Esophagus mucosa (tissue), 1 donor: ENCODE data around the gene KIRREL3. TPM values are rescaled to one million over a fixed set of nuclear protein-coding genes. Genes with fewer than 3 reads are reported as not detected.

Experiments used
- ATAC-seq: fragments of 200-7000 bp; cut with Tn5 transposase; one replicate; pipeline ENCODE4 v1.9.1; 2020
- total RNA-seq: library from RNA; stranded (reverse); gene quantifications from one replicate; pipeline ENCODE4 v1.2.4, GENCODE V29; 2023
- donor health status: DM: yes; HTN: yes; CAD: no.

KIRREL3 gene
- total RNA-seq, 1 donor from 2014 or later, result 0.36 TPM

DNA sequence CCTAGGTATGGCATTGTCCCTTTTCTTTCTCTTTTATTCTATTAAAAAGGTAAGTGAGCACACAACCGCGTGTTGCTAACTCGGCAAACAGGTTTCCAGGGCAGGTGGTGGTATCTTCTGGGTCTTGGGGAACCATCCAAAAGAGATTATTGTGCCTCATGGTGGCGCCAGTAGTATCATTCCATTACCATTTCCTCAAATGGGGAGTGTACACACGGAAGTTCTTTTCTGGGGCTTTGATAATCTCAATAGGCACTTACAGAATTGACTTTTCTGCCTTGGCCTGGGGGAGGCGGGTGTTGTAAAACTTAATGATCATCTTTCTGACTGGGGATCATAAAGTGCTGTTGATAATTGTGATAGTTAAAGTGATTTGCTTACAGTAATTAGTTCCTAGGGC, 234.1 kb downstream of the KIRREL3 start:
- ATAC-seq, result no peak

GRCh38 chr11:126765196-126765595, 235.4 kb downstream of the KIRREL3 start:
- no peak for ATAC-seq

GRCh38 chr11:126764231-126764630, 236.3 kb downstream of the KIRREL3 start:
- ATAC-seq, result no peak

DNA sequence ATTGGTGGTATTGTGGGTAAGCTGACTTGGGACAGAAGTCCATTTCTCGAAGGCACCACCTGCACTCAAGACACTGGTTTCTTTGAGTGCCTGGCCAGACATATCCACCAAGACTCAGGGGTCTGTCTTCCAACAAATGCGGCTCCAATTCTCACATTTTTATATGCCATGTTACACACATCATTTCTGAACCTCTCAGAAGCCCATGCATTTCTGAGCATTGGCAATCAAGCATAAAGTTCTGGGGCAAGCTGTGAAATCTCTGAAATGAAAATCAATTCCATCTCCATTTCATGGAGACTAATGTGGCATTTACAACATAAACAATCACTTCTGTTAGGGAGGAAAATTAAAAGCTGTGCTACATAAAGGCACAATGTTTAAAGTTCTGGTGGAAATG, 243.7 kb downstream of the KIRREL3 start:
- no peak for ATAC-seq

GRCh38 chr11:126756421-126756820, 244.1 kb downstream of the KIRREL3 start:
- ATAC-seq, result no peak

- ATAC-seq, result no peak
Observed at GRCh38 chr11:126755526-126755925, 245.0 kb downstream of the KIRREL3 start.

GRCh38 chr11:126754591-126755426, 245.8 kb downstream of the KIRREL3 start:
- ATAC-seq, result no peak

DNA sequence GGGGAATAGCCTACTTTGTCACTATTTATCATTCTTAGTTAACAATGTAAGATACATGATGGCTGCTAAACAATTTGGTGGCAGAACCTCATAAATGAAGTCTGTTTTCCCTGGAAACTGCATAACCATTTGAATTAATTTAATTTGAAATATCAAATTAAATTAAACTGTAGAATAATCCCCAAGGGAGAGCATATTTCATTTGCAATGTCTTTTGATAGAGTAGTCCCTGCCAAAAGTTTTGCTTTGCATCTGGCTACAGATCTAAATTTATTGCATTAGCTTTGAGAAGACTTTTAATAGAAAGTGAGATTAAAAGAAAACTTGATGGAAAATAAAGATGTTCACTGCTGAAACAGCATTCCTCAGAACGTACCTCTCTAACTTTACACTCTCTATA, 246.6 kb downstream of the KIRREL3 start:
- ATAC-seq, result no peak

DNA sequence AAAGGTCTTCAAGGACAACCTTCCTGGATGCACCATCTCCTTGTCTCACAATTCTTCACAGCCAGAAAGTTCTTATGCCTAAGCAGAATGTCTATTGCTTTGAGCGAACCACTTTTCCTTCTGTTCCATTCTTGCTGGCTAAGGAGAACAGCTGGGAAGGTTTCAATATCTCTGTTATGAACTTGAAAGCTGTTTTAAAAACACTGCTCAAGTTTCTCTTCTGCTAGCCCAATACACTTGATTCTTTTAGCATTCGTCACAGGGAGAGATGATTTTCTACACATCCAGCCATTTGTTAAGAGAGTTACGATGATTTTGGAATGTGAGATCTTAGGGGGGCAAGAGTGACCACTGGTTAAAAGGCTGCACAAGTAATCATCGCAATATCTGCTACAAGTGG, 249.3 kb downstream of the KIRREL3 start:
- ATAC-seq, result no peak

- no peak for ATAC-seq
Observed at GRCh38 chr11:126748793-126749192, 251.8 kb downstream of the KIRREL3 start.

GRCh38 chr11:126748100-126748791, 252.3 kb downstream of the KIRREL3 start:
- no peak for ATAC-seq

DNA sequence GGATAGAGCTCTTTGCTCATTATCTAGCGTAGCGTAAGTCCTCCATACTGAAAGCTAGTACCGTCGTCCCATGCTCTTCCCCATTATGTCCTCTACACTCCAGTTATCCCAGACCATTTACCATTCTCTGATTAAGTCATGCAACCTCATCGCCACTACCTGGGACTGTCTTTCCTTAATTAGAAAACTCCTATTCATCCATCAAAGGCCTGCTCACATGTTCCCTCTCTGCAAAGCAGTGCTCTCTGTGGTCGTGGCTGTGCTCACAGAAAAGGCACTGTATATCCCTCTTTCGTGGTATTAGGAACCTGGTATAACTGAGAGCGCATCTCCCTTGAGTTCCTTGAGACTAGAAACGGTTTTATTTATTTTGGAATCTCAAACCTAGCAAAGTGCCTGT, 253.3 kb downstream of the KIRREL3 start:
- ATAC-seq, result no peak

GRCh38 chr11:126746443-126746842, 254.1 kb downstream of the KIRREL3 start:
- ATAC-seq, result no peak

DNA sequence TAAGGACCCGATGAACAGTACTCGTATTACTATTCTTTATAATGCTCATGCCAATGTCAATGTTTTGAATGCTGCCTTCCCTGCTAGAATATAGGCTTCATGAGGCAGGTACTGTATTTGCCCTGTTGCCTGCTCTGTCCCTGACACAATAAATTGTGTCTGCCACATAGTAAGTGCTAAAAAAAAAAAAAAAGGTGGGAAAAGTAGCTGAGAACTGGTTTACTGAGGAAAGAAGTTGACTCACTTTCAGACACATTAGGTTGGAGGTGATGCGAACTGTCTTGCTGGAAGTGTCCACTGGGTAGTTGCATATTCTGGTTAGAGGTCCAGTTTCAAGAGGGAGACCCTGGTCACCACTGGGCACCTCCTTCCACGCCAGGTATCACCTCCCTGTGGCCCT, 255.9 kb downstream of the KIRREL3 start:
- no peak for ATAC-seq

DNA sequence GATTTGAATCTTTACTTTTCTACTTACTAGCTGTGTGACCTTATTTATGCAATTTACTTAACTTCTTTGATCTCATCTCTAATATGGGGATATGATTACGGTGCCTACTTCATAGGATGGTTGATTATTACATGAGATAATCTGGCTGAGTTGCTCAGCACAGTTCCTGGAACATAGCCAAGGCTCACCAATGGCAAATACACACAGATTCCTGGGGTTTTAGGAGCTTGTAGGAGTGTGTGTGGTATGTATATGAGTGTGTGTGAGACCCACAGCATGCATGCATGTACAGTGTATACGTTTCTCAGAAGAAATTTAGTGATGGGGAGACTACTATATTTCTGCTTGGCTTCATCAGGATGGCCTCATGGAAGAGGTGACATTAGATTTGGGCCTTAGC, 256.9 kb downstream of the KIRREL3 start:
- ATAC-seq, result no peak

DNA sequence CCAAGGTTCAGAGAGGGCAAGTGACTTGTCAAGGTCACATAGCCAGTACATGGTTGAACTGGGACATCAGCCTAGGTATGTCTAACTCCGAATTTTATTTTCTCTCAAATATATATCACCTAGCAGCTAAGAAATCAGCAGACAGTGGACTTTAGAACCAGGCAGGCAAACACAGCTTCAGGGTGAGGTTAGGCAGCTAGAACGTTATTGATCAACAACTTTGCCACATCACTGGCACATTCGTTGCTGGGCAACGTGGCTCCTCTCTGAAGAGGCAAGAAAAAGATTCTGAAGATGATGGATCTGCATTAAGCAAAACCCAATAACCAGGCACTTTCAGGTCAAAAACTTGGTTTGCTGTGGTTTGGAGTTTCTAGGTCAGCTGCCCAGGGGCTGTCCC, 258.0 kb downstream of the KIRREL3 start:
- ATAC-seq, result no peak

- no peak for ATAC-seq
Observed at GRCh38 chr11:126740846-126741245, 259.7 kb downstream of the KIRREL3 start.

DNA sequence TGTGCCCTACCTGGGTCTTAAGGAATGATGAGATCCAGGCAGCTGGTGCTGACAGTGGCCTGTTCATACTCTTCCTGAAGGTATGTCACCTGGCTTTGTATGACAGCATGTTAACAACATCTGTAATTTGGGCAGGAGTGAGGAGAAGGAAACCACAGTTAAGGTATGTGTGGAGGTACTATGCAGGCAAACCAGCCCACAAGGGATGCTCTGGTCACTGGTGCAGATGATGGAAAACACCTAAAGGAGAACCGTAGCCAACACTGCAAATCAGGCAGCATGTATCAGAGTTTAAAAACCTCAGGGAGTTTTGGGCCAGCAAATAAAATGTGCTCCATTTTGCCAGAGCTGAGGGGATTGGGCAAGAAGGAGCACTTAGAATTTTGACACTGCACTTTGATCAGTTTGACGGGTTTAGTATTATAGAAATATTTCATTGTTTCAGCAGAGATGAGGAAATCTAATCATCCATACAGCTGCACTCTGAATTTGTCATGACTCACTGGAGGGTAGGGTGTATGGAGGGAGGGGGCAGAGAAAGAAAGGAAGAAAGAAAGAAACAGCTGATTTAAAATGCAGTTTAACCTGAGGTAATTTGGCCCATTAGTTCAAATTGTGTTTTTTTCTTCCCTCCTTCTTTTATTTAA, 260.9 kb downstream of the KIRREL3 start:
- ATAC-seq, result no peak

GRCh38 chr11:126738295-126739031, 262.1 kb downstream of the KIRREL3 start:
- no peak for ATAC-seq

DNA sequence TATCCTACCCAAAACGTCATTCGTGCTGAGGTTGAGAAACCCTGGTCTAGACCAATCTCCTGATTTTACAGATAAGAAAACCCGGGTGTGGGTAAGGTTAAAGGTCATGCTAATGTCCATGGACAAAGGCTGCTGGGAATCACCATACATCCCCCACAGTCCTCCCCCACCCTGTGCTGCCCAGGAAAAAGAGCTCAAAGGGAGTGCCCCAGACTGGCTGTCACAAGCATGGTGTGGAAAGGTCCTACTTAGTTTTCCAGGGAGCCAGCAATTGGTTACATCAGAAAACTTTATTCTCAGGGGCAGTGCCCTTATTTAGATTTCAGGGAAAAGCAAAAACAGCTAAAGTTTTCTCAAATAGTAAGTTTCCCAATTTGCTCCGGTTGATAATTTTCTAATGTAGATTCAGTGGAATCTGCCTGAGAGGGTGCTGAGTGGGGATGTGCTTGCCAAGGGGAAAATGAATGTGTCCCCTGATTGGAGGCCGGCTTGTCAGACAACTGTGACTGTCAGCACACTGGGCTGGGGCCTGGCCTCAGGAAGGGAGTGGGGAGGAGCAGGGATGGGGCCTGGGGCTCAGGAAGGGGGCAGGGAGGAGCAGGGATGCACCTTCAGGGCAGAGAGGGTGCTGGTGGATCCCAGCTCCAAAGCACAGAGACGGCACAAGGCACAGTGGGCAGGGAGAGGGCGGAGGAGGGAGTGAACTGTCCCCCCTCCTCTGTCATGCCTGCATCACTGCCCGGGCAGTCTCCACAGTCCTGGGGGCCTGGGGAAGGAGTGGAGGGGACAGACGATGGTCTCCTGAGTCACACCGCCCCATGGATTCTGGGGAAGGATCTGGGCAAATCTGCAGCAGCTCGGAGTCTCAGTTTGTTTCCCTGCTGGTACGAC, 263.6 kb downstream of the KIRREL3 start:
- ATAC-seq, result no peak

GRCh38 chr11:126734752-126735151, 265.8 kb downstream of the KIRREL3 start:
- ATAC-seq, result no peak

GRCh38 chr11:126733685-126734084, 266.9 kb downstream of the KIRREL3 start:
- no peak for ATAC-seq
